ENCODE results near the gene ZZZ3. TPM values are rescaled to one million over a fixed set of nuclear protein-coding genes. Genes with fewer than 3 reads are reported as not detected.

The ZZZ3 gene
- total and polyA plus RNA-seq, 2 of the 8 experiments (the other 6 are each of a cell fraction or from before 2014, with no cell fraction given), result 12.8 to 54.6 TPM

DNA sequence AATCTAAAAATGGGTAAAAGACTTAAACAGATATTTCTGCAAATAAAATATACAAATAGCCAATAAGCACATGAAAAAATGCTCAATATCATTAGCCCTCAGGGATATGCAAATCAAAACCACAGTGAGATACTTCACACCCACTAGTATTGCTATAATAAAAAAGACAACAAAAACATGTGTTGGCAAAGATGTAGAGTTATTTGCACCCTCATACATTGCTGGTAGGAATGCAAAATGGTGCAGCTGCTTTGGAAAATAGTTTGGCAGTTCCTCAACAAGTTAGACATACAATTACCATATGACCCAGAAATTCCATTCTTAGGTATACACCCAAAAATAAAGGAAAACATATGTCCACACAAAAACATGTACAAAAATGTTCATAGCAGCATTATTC lies 30.2 kb downstream of the ZZZ3 start:
- Histone ChIP-seq H3K9ac (replicated peaks in 1 of 4; ENCODE audit: extremely low read depth in 1 of 4, low read depth in 3 of 4, low read length in 3 of 4) (no peak overlapping the region), H4K91ac (replicated peaks; ENCODE audit: insufficient read length, low read length) (no peak overlapping the region), H3K27ac (ENCODE audit: low read depth, low read length) (no peak overlapping the region), H3K4me2 (ENCODE audit: insufficient read depth in 1 of 2, low read depth in 2 of 2, low read length in 2 of 2) (no peak overlapping the region), H3K79me2 (ENCODE audit: control insufficient read depth in 1 of 2, insufficient read depth in 2 of 2, low read length in 2 of 2) (peaks cover 0 to 96% of the 10 kb centered on the region in 2 experiments; a peak in 3 of 4 replicates), H3K18ac (ENCODE audit: extremely low read depth, low read length) (no peak overlapping the region), H3K56ac (replicated peaks; ENCODE audit: insufficient read length, low read depth, low read length) (no peak overlapping the region), H2BK5ac (ENCODE audit: low read depth, low read length) (no peak overlapping the region), H3K14ac (ENCODE audit: insufficient read length) (no peak overlapping the region), H2BK15ac (ENCODE audit: low read length) (no peak overlapping the region), H3K4ac (replicated peaks; ENCODE audit: insufficient read length, low read depth, low read length) (no peak overlapping the region), H3K4me3 (ENCODE audit: extremely low read depth in 1 of 4, insufficient read depth in 2 of 4, low read depth in 3 of 4, low read length in 4 of 4) (no peak overlapping the region), H3K4me1 (replicated peaks in 1 of 4; ENCODE audit: control insufficient read depth in 3 of 4, insufficient read depth in 4 of 4, low read length in 3 of 4) (no peaks in the 10 kb centered on the region), H3K79me1 (ENCODE audit: low read depth, low read length) (peaks cover 2% of the 10 kb centered on the region; the same call in 1 of the 2 replicates), H2BK20ac (ENCODE audit: low read length) (no peak overlapping the region), H2BK12ac (ENCODE audit: low read depth, low read length) (no peak overlapping the region), H4K8ac (ENCODE audit: extremely low read depth, insufficient read depth, low read length) (no peak overlapping the region), H4K20me1 (replicated peaks in 1 of 2; ENCODE audit: control insufficient read depth in 1 of 2, insufficient read depth in 2 of 2, low read length in 2 of 2) (peaks cover 0 to 2% of the 10 kb centered on the region in 2 experiments), H2AK5ac (ENCODE audit: low read depth, low read length) (no peak overlapping the region), H3K36me3 (ENCODE audit: control insufficient read depth in 2 of 4, insufficient read depth in 4 of 4, low read length in 3 of 4) (peaks cover 0 to 5% (median 2%) of the 10 kb centered on the region in 4 experiments; a peak in 1 of 8 replicates), H2AFZ (ENCODE audit: low read length) (no peak overlapping the region), H3K9me3 (ENCODE audit: insufficient read depth in 2 of 2, low read depth in 1 of 2, low read length in 1 of 2) (peaks cover 4 to 8% of the 10 kb centered on the region in 2 experiments; a peak in 3 of 4 replicates), H3K23ac (ENCODE audit: insufficient read length) (no peak overlapping the region), H4K5ac (ENCODE audit: insufficient read length, low read depth, low read length) (no peak overlapping the region), H3K27me3 (replicated peaks in 1 of 4; ENCODE audit: control insufficient read depth in 3 of 4, extremely low read depth in 1 of 4, insufficient read depth in 3 of 4, low read length in 3 of 4) (no peaks in the 10 kb centered on the region), H2BK120ac (replicated peaks; ENCODE audit: low read depth, low read length) (no peak overlapping the region), H3K23me2 (ENCODE audit: low read depth, low read length) (no peaks in the 10 kb centered on the region)
- DNase-seq (ENCODE audit: low read depth in 1 of 2, low spot score in 2 of 2) (no peak), FAIRE-seq (no peak)
- CTCF ChIA-PET (ENCODE audit: partially characterized antibody), result no interaction called here
- TF ChIP-seq POLR2A (IDR thresholded peaks at IDR 0.05; ENCODE audit: control extremely low read depth in 1 of 2, low read depth in 2 of 2, low read length in 2 of 2) (no peak), KDM1A (IDR thresholded peaks at IDR 0.05; ENCODE audit: borderline replicate concordance, low read length) (no peak), MAFK (IDR thresholded peaks at IDR 0.05; ENCODE audit: low read depth, low read length) (no peak), SRF (IDR thresholded peaks at IDR 0.05; ENCODE audit: low read depth, low read length) (no peak), GABPA (IDR thresholded peaks at IDR 0.05; ENCODE audit: borderline replicate concordance, insufficient read depth, low read length) (no peak), CHD2 (IDR thresholded peaks at IDR 0.05; ENCODE audit: low read length) (no peak), SP2 (IDR thresholded peaks at IDR 0.05; ENCODE audit: low read length) (no peak), NRF1 (IDR thresholded peaks at IDR 0.05; ENCODE audit: low read depth, low read length) (no peak), EP300 (IDR thresholded peaks at IDR 0.05; ENCODE audit: borderline replicate concordance in 1 of 2, low read depth in 2 of 2, low read length in 2 of 2) (no peak), CREB1 (IDR thresholded peaks at IDR 0.05) (no peak), CTBP2 (IDR thresholded peaks at IDR 0.05; ENCODE audit: borderline replicate concordance, insufficient read depth, insufficient read length, low read length) (no peak), BACH1 (IDR thresholded peaks at IDR 0.05; ENCODE audit: low read length) (no peak)
- TF ChIP-seq, protein P1, sequence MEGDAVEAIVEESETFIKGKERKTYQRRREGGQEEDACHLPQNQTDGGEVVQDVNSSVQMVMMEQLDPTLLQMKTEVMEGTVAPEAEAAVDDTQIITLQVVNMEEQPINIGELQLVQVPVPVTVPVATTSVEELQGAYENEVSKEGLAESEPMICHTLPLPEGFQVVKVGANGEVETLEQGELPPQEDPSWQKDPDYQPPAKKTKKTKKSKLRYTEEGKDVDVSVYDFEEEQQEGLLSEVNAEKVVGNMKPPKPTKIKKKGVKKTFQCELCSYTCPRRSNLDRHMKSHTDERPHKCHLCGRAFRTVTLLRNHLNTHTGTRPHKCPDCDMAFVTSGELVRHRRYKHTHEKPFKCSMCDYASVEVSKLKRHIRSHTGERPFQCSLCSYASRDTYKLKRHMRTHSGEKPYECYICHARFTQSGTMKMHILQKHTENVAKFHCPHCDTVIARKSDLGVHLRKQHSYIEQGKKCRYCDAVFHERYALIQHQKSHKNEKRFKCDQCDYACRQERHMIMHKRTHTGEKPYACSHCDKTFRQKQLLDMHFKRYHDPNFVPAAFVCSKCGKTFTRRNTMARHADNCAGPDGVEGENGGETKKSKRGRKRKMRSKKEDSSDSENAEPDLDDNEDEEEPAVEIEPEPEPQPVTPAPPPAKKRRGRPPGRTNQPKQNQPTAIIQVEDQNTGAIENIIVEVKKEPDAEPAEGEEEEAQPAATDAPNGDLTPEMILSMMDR (IDR thresholded peaks at IDR 0.05; ENCODE audit: control extremely low read depth in 1 of 3, insufficient read depth in 1 of 3, low read depth in 1 of 3, low read length in 3 of 3), result no peak
- POLR2A ChIA-PET (ENCODE audit: partially characterized antibody), result no interaction called here

All from H1 (cell line).